IMR-90 (cell line): ENCODE results near the gene FAM219A. TPM values are rescaled to one million over a fixed set of nuclear protein-coding genes. Genes with fewer than 3 reads are reported as not detected.

Experiments
- ATAC-seq: fragments of 200-7000 bp; cut with Tn5 transposase; 2 replicates; pipeline ENCODE4 v1.9.1; 2020; ENCODE audit warnings: low read depth, mild to moderate bottlenecking, moderate library complexity
- BruUV-seq: library from RNA; stranded (reverse); fragments of 400-500 nt; replicated peaks from 2 replicates; lab custom pipeline; 2021; lab: Mats Ljungman, UMichigan
- CTCF ChIA-PET: fragments of 300-600 bp; formaldehyde crosslinking; extraction: SDS; loops from one replicate; lab custom pipeline; 2021; ENCODE audit warnings: antibody characterized with exemption; lab: Yijun Ruan, JAX
- POLR2A ChIA-PET: fragments of 300-600 bp; sonication (Branson Sonifier 250); formaldehyde crosslinking; loops from one replicate; lab custom pipeline; 2022; ENCODE audit warnings: antibody characterized with exemption; ENCODE audit not compliant: unreplicated experiment; lab: Charles Lee
- DNase-seq: peaks from one replicate; pipeline ENCODE4 v3.0.0; 2013
- H2AFZ ChIP-seq: replicated peaks from 2 replicates; pipeline ENCODE3; 2013; ENCODE audit warnings: low read length, mild to moderate bottlenecking; ENCODE audit not compliant: poor library complexity
- H2AK5ac ChIP-seq: 2 replicates; pipeline ENCODE4 v1.6.1; 2013; ENCODE audit warnings: low read depth, low read length, inconsistent platforms
- H2AK9ac ChIP-seq: replicated peaks from 2 replicates; pipeline ENCODE3; 2013; ENCODE audit warnings: mild to moderate bottlenecking, low read depth, low read length, moderate library complexity; ENCODE audit not compliant: poor library complexity
- H2BK120ac ChIP-seq: 2 replicates; pipeline ENCODE4 v1.6.1; 2013; ENCODE audit warnings: low read depth, low read length, inconsistent platforms
- H2BK15ac ChIP-seq: 3 replicates; pipeline ENCODE4 v1.6.1; 2013; ENCODE audit warnings: low read depth, low read length, inconsistent platforms
- H2BK20ac ChIP-seq: 2 replicates; pipeline ENCODE4 v1.6.1; 2013; ENCODE audit warnings: low read depth, mild to moderate bottlenecking, inconsistent platforms, low read length, moderate library complexity
- H2BK5ac ChIP-seq: 2 replicates; pipeline ENCODE4 v1.6.1; 2013; ENCODE audit warnings: mild to moderate bottlenecking, low read depth, low read length, inconsistent platforms; ENCODE audit not compliant: poor library complexity, severe bottlenecking
- H3K14ac ChIP-seq: replicated peaks from 2 replicates; pipeline ENCODE4 v1.6.1; 2013; ENCODE audit warnings: low read depth, low read length, inconsistent platforms
- H3K18ac ChIP-seq: 2 replicates; pipeline ENCODE4 v1.6.1; 2013; ENCODE audit warnings: low read depth, low read length, control low read depth
- H3K23ac ChIP-seq: 2 replicates; pipeline ENCODE4 v1.6.1; 2013; ENCODE audit warnings: low read depth, low read length, inconsistent platforms
- H3K27ac ChIP-seq: 2 replicates; pipeline ENCODE4 v1.5.1; 2013; ENCODE audit warnings: mild to moderate bottlenecking, control low read depth, low read length; ENCODE audit not compliant: insufficient read depth
- H3K27me3 ChIP-seq: 2 replicates; pipeline ENCODE4 v1.6.1; 2013; ENCODE audit warnings: low read length; ENCODE audit not compliant: control insufficient read depth, insufficient read depth
- H3K36me3 ChIP-seq: 2 replicates; pipeline ENCODE4 v1.6.1; 2013; ENCODE audit warnings: low read length, mixed read lengths; ENCODE audit not compliant: control insufficient read depth, insufficient read depth
- H3K4ac ChIP-seq: 2 replicates; pipeline ENCODE4 v1.6.1; 2013; ENCODE audit warnings: low read depth, low read length, inconsistent platforms
- H3K4me1 ChIP-seq: 2 replicates; pipeline ENCODE4 v1.6.1; 2013; ENCODE audit warnings: low read length, mixed read lengths; ENCODE audit not compliant: control insufficient read depth, insufficient read depth
- H3K4me2 ChIP-seq: 2 replicates; pipeline ENCODE4 v1.6.1; 2013; ENCODE audit warnings: low read depth, mild to moderate bottlenecking, control low read depth, low read length, moderate library complexity
- H3K4me3 ChIP-seq: 2 replicates; pipeline ENCODE4 v1.5.1; 2013; ENCODE audit warnings: low read depth, mild to moderate bottlenecking, control low read depth, low read length, moderate library complexity; ENCODE audit not compliant: insufficient read depth
- H3K56ac ChIP-seq: 2 replicates; pipeline ENCODE4 v1.6.1; 2013; ENCODE audit warnings: low read length, inconsistent platforms; ENCODE audit not compliant: insufficient read depth; ENCODE audit errors: extremely low read depth
- H3K79me1 ChIP-seq, 2 experiments: 2 replicates each; pipeline ENCODE4 v1.6.1; 2013; ENCODE audit warnings: low read length in 2 of 2, inconsistent platforms in 1 of 2, low read depth in 1 of 2
- H3K9ac ChIP-seq: 2 replicates; pipeline ENCODE4 v1.6.1; 2013; ENCODE audit warnings: low read depth, low read length, control low read depth
- H3K9me1 ChIP-seq: 2 replicates; pipeline ENCODE4 v1.6.1; 2013; ENCODE audit warnings: low read length, inconsistent platforms; ENCODE audit not compliant: insufficient read depth
- H3K9me3 ChIP-seq: 2 replicates; pipeline ENCODE4 v1.6.1; 2013; ENCODE audit warnings: low read length; ENCODE audit not compliant: control insufficient read depth, insufficient read depth
- H4K20me1 ChIP-seq: 2 replicates; pipeline ENCODE4 v1.6.1; 2013; ENCODE audit warnings: low read length, inconsistent platforms; ENCODE audit not compliant: insufficient read depth
- H4K5ac ChIP-seq: 2 replicates; pipeline ENCODE4 v1.6.1; 2013; ENCODE audit warnings: mild to moderate bottlenecking, low read depth, low read length, control low read depth
- H4K8ac ChIP-seq, 2 experiments: 2 replicates each; pipeline ENCODE4 v1.6.1; 2013; ENCODE audit warnings: low read depth in 2 of 2, low read length in 2 of 2, control low read depth in 1 of 2, inconsistent platforms in 1 of 2
- H4K91ac ChIP-seq: 2 replicates; pipeline ENCODE4 v1.6.1; 2013; ENCODE audit warnings: low read depth, low read length, inconsistent platforms; ENCODE audit not compliant: insufficient read depth
- BHLHE40 ChIP-seq: fragments of 150-350 bp; IDR thresholded peaks from 2 replicates; pipeline ENCODE4 v1.6.1; 2016; ENCODE audit warnings: mild to moderate bottlenecking, low read depth, low read length
- CEBPB ChIP-seq: IDR thresholded peaks from 2 replicates; pipeline ENCODE4 v1.6.1; 2012; ENCODE audit warnings: low read depth, low read length, improper control_type of control experiment
- CHD1 ChIP-seq: IDR thresholded peaks from 2 replicates; pipeline ENCODE4 v1.6.1; 2012; ENCODE audit warnings: low read depth, low read length, improper control_type of control experiment
- FOS ChIP-seq: fragments of 150-350 bp; IDR thresholded peaks from 2 replicates; pipeline ENCODE4 v1.6.1; 2016; ENCODE audit warnings: low read depth, low read length
- MAFK ChIP-seq: IDR thresholded peaks from 2 replicates; pipeline ENCODE4 v1.6.1; 2012; ENCODE audit warnings: low read depth, low read length, improper control_type of control experiment
- MAZ ChIP-seq: IDR thresholded peaks from 2 replicates; pipeline ENCODE4 v1.6.1; 2012; ENCODE audit warnings: low read depth, mild to moderate bottlenecking, low read length, improper control_type of control experiment, moderate library complexity, borderline replicate concordance
- MXI1 ChIP-seq: IDR thresholded peaks from 2 replicates; pipeline ENCODE4 v1.6.1; 2012; ENCODE audit warnings: low read depth, mild to moderate bottlenecking, low read length, moderate library complexity, borderline replicate concordance
- NFE2L2 ChIP-seq: fragments of 150-350 bp; IDR thresholded peaks from 2 replicates; pipeline ENCODE4 v1.6.1; 2016; ENCODE audit warnings: low read depth, mild to moderate bottlenecking, low read length
- POLR2A ChIP-seq: IDR thresholded peaks from 2 replicates; pipeline ENCODE4 v1.6.1; 2012; ENCODE audit warnings: mild to moderate bottlenecking, low read depth, low read length
- RAD21 ChIP-seq: IDR thresholded peaks from 2 replicates; pipeline ENCODE4 v1.6.1; 2012; ENCODE audit warnings: low read length, improper control_type of control experiment
- RCOR1 ChIP-seq: IDR thresholded peaks from 2 replicates; pipeline ENCODE4 v1.6.1; 2012; ENCODE audit warnings: mild to moderate bottlenecking, low read length, improper control_type of control experiment; ENCODE audit not compliant: insufficient replicate concordance
- RFX5 ChIP-seq: IDR thresholded peaks from 2 replicates; pipeline ENCODE4 v1.8.0; 2012; ENCODE audit warnings: low read depth, mild to moderate bottlenecking, low read length, moderate library complexity
- SMC3 ChIP-seq: fragments of 150-350 bp; IDR thresholded peaks from 2 replicates; pipeline ENCODE4 v1.6.1; 2016; ENCODE audit warnings: low read depth, mild to moderate bottlenecking, antibody characterized with exemption, low read length, moderate library complexity
- WGBS, 2 experiments: methylation state at CpG; one replicate each; pipeline versions ENCODE4 v1.1.5 to v1.1.7; 2013; ENCODE audit warnings: missing lambda C conversion rate in 2 of 2; ENCODE audit not compliant: insufficient read length in 1 of 2; ENCODE audit errors: extremely low coverage in 2 of 2; 5-methylcytosine and 5-hydroxymethylcytosine counted together
- dilution Hi-C: fragments of 300-500 bp; cut with HindIII; formaldehyde crosslinking; loops from one replicate; pipeline ENCODE4 v1.14.3; 2018; ENCODE audit warnings: low sequenced_read_pairs; ENCODE audit not compliant: unreplicated experiment
- in situ Hi-C: fragments of 300-500 bp; cut with MboI; formaldehyde crosslinking; loops from 3 replicates; pipeline ENCODE4 v1.14.3; 2019; ENCODE audit warnings: low sequenced_read_pairs, inconsistent platforms, mixed read lengths
- intact Hi-C: fragments of 100-400 bp; cut with micrococcal nuclease; formaldehyde crosslinking; loops from 2 replicates; pipeline ENCODE4 v1.10.0; 2022
- polyA plus RNA-seq, 3 experiments: library from polyadenylated mRNA; depleted of rRNA; stranded (reverse); fragments of >200 nt; gene quantifications; 2 replicates each; pipeline ENCODE4 v1.2.3, GENCODE V29; 2012; ENCODE audit warnings: low replicate concordance in 1 of 3
- total RNA-seq: library from RNA; depleted of rRNA; stranded (reverse); fragments of >200 nt; gene quantifications from 2 replicates; pipeline ENCODE4 v1.2.3, GENCODE V29; 2012
- TF ChIP-seq, protein P1 (sequence below): fragments of 150-350 bp; IDR thresholded peaks from 2 replicates; pipeline ENCODE4 v1.6.1; 2017; ENCODE audit warnings: mild to moderate bottlenecking, antibody characterized with exemption, low read length, low read depth
- TF ChIP-seq, protein P2 (sequence below): fragments of 150-350 bp; IDR thresholded peaks from 2 replicates; pipeline ENCODE4 v1.6.1; 2016; ENCODE audit warnings: low read depth, mild to moderate bottlenecking, low read length, moderate library complexity, borderline replicate concordance
- TF ChIP-seq, protein P3 (sequence below): conservative IDR thresholded peaks from 2 replicates; pipeline ENCODE4 v1.5.1; 2012; ENCODE audit warnings: mild to moderate bottlenecking, low read depth, low read length, improper control_type of control experiment

Gene FAM219A
- total and polyA plus RNA-seq, 2 of the 4 experiments (the other 2 are of a cell fraction), result 4.8 to 20.8 TPM

DNA sequence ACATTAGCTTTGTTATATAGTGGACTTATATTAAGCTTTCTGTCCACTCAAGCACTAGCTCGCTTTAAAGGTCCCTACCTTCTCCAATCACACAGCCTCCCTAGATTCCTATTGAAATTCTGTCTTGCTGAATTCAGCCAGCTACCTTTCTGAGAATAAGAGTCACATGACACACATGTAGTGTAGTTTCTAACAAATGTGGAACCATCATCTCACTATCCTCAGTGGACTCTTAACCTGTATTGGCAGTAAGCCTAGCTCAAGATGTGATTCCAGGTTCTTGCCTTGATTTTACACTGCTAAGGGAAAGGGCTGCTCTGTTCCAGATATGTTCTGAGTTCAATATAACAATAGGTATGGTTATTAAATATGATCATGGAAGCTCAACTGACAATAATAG lies 11.4 kb downstream of the FAM219A start:
- intact Hi-C loops (no loop called here), dilution Hi-C loops (no loop called here), in situ Hi-C loops (no loop called here)
- Histone ChIP-seq H2BK20ac (no peak overlapping the region), H4K5ac (no peak overlapping the region), H3K14ac (no peak overlapping the region), H4K91ac (no peak overlapping the region), H3K4me3 (no peak overlapping the region), H3K56ac (no peak overlapping the region), H4K20me1 (peaks cover 76% of the 10 kb centered on the region), H2AK5ac (no peak overlapping the region), H2AFZ (no peak overlapping the region), H3K4me1 (peaks cover 12% of the 10 kb centered on the region), H3K79me1 (peaks cover 44 to 69% of the 10 kb centered on the region in 2 experiments), H3K9me3 (no peaks in the 10 kb centered on the region), H2BK5ac (no peak overlapping the region), H4K8ac (no peak overlapping the region), H3K9me1 (peaks cover 11% of the 10 kb centered on the region), H3K4ac (no peak overlapping the region), H2AK9ac (no peak overlapping the region), H3K27me3 (no peaks in the 10 kb centered on the region), H3K23ac (no peak overlapping the region), H2BK15ac (no peak overlapping the region), H3K9ac (no peak overlapping the region), H3K4me2 (no peak overlapping the region), H3K18ac (no peak overlapping the region), H3K27ac (no peak overlapping the region), H2BK120ac (no peak overlapping the region), H3K36me3 (no peaks in the 10 kb centered on the region)
- BruUV-seq, result no TSS peak
- WGBS, 2 experiments, result no CpG with 5 or more reads among the region's 1 CpG
- TF ChIP-seq FOS, result no peak
- TF ChIP-seq MXI1, result no peak
- TF ChIP-seq MAZ, result no peak
- no peak for TF ChIP-seq POLR2A
- TF ChIP-seq, protein P1, sequence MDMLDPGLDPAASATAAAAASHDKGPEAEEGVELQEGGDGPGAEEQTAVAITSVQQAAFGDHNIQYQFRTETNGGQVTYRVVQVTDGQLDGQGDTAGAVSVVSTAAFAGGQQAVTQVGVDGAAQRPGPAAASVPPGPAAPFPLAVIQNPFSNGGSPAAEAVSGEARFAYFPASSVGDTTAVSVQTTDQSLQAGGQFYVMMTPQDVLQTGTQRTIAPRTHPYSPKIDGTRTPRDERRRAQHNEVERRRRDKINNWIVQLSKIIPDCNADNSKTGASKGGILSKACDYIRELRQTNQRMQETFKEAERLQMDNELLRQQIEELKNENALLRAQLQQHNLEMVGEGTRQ, result no peak
- TF ChIP-seq, protein P2, sequence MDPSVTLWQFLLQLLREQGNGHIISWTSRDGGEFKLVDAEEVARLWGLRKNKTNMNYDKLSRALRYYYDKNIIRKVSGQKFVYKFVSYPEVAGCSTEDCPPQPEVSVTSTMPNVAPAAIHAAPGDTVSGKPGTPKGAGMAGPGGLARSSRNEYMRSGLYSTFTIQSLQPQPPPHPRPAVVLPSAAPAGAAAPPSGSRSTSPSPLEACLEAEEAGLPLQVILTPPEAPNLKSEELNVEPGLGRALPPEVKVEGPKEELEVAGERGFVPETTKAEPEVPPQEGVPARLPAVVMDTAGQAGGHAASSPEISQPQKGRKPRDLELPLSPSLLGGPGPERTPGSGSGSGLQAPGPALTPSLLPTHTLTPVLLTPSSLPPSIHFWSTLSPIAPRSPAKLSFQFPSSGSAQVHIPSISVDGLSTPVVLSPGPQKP, result no peak
- no peak for TF ChIP-seq CHD1
- TF ChIP-seq NFE2L2, result no peak
- TF ChIP-seq MAFK, result no peak
- TF ChIP-seq BHLHE40, result no peak
- no peak for TF ChIP-seq RAD21
- TF ChIP-seq RCOR1, result no peak
- no peak for TF ChIP-seq SMC3
- TF ChIP-seq CEBPB, result no peak
- TF ChIP-seq, protein P3, sequence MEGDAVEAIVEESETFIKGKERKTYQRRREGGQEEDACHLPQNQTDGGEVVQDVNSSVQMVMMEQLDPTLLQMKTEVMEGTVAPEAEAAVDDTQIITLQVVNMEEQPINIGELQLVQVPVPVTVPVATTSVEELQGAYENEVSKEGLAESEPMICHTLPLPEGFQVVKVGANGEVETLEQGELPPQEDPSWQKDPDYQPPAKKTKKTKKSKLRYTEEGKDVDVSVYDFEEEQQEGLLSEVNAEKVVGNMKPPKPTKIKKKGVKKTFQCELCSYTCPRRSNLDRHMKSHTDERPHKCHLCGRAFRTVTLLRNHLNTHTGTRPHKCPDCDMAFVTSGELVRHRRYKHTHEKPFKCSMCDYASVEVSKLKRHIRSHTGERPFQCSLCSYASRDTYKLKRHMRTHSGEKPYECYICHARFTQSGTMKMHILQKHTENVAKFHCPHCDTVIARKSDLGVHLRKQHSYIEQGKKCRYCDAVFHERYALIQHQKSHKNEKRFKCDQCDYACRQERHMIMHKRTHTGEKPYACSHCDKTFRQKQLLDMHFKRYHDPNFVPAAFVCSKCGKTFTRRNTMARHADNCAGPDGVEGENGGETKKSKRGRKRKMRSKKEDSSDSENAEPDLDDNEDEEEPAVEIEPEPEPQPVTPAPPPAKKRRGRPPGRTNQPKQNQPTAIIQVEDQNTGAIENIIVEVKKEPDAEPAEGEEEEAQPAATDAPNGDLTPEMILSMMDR, result no peak
- TF ChIP-seq RFX5, result no peak
- ChIA-PET CTCF (interaction anchor here (0.8 kb wide), 1 partner anchor 54 kb away, joined by 3 read pairs; no protein-coding TSS in a partner anchor), POLR2A (no interaction called here)
- no peak for ATAC-seq
- DNase-seq, result no peak
